IMR-90 (cell line): Measurements from ENCODE around the gene HSD17B4.

Experiments used
- CTCF ChIP-seq: conservative IDR thresholded peaks from 2 replicates; pipeline ENCODE4 v1.5.1; 2012; ENCODE audit warnings: mild to moderate bottlenecking, low read depth, low read length, improper control_type of control experiment
- POLR2A ChIP-seq: IDR thresholded peaks from 2 replicates; pipeline ENCODE4 v1.6.1; 2012; ENCODE audit warnings: mild to moderate bottlenecking, low read depth, low read length
- RAD21 ChIP-seq: IDR thresholded peaks from 2 replicates; pipeline ENCODE4 v1.6.1; 2012; ENCODE audit warnings: low read length, improper control_type of control experiment
- SMC3 ChIP-seq: fragments of 150-350 bp; IDR thresholded peaks from 2 replicates; pipeline ENCODE4 v1.6.1; 2016; ENCODE audit warnings: low read depth, mild to moderate bottlenecking, antibody characterized with exemption, low read length, moderate library complexity
- USF2 ChIP-seq: fragments of 150-350 bp; IDR thresholded peaks from 2 replicates; pipeline ENCODE4 v1.6.1; 2017; ENCODE audit warnings: mild to moderate bottlenecking, antibody characterized with exemption, low read length, low read depth

GRCh38 chr5:119483155-119483554 lies 30.9 kb downstream of the HSD17B4 start:
- no peak for TF ChIP-seq CTCF
- TF ChIP-seq USF2, result no peak
- TF ChIP-seq POLR2A, result no peak
- TF ChIP-seq RAD21, result no peak
- TF ChIP-seq SMC3, result no peak
